Neural progenitor cell (in vitro differentiated cells): ENCODE measurements around the gene PIP5KL1. TPM values are rescaled to one million over a fixed set of nuclear protein-coding genes. Genes with fewer than 3 reads are reported as not detected.

ENCODE experiments used
- DNase-seq: peaks from one replicate; pipeline ENCODE4 v3.0.0-alpha.2; 2016; ENCODE audit warnings: low spot score
- H2AFZ ChIP-seq: fragments of 200-600 bp; sonication (generic); replicated peaks from 2 replicates; pipeline ENCODE4 v1.6.1; 2016; ENCODE audit warnings: antibody characterized with exemption
- H3F3A ChIP-seq: fragments of 200-600 bp; sonication (generic); 2 replicates; pipeline ENCODE4 v1.6.1; 2016; ENCODE audit warnings: antibody characterized with exemption, low read depth
- H3K27ac ChIP-seq: fragments of 200-600 bp; sonication (generic); 2 replicates; pipeline ENCODE4 v1.5.1; 2016; ENCODE audit warnings: mild to moderate bottlenecking
- H3K27me3 ChIP-seq: fragments of 200-600 bp; sonication (generic); 2 replicates; pipeline ENCODE4 v1.6.1; 2016; ENCODE audit warnings: mild to moderate bottlenecking, moderate library complexity
- H3K36me3 ChIP-seq: fragments of 200-600 bp; sonication (generic); 2 replicates; pipeline ENCODE4 v1.5.1; 2016
- H3K4me1 ChIP-seq: fragments of 200-600 bp; sonication (generic); 2 replicates; pipeline ENCODE4 v1.6.1; 2016; ENCODE audit warnings: mixed run types
- H3K4me2 ChIP-seq: fragments of 200-600 bp; sonication (generic); 2 replicates; pipeline ENCODE4 v1.6.1; 2016
- H3K4me3 ChIP-seq: fragments of 200-600 bp; sonication (generic); 2 replicates; pipeline ENCODE4 v1.5.1; 2016
- H3K79me2 ChIP-seq: fragments of 200-600 bp; sonication (generic); 2 replicates; pipeline ENCODE4 v1.6.1; 2016; ENCODE audit warnings: low read depth
- H3K9ac ChIP-seq: fragments of 200-600 bp; sonication (generic); 2 replicates; pipeline ENCODE4 v1.6.1; 2016
- H3K9me3 ChIP-seq: fragments of 200-600 bp; sonication (generic); 2 replicates; pipeline ENCODE4 v1.5.1; 2016; ENCODE audit warnings: low read depth
- H4K20me1 ChIP-seq: fragments of 200-600 bp; sonication (generic); 2 replicates; pipeline ENCODE4 v1.6.1; 2016; ENCODE audit warnings: low read depth
- H3K27ac Mint-ChIP-seq: 3 replicates; pipeline ENCODE4 v1.8.0; 2021; ENCODE audit warnings: mixed read lengths
- H3K27me3 Mint-ChIP-seq: 2 replicates; pipeline ENCODE4 v1.8.0; 2022; ENCODE audit warnings: low read depth, mild to moderate bottlenecking, inconsistent platforms, moderate library complexity, mixed read lengths; ENCODE audit not compliant: insufficient read depth
- H3K36me3 Mint-ChIP-seq: 3 replicates; pipeline ENCODE4 v1.8.0; 2021; ENCODE audit warnings: mixed read lengths
- H3K4me1 Mint-ChIP-seq: 3 replicates; pipeline ENCODE4 v1.8.0; 2021; ENCODE audit warnings: mixed read lengths
- H3K4me3 Mint-ChIP-seq: 3 replicates; pipeline ENCODE4 v1.8.0; 2021; ENCODE audit warnings: mild to moderate bottlenecking, moderate library complexity, mixed read lengths
- H3K9me3 Mint-ChIP-seq: 3 replicates; pipeline ENCODE4 v1.8.0; 2020; ENCODE audit warnings: mixed read lengths
- CTCF ChIP-seq: fragments of 200-600 bp; sonication (generic); IDR thresholded peaks from 2 replicates; pipeline ENCODE4 v1.5.1; 2017; ENCODE audit warnings: antibody characterized with exemption, mild to moderate bottlenecking
- EZH2 ChIP-seq: fragments of 200-600 bp; sonication (generic); IDR thresholded peaks from 2 replicates; pipeline ENCODE4 v1.6.1; 2017; ENCODE audit warnings: antibody characterized with exemption, mild to moderate bottlenecking, moderate library complexity
- EZH2phosphoT487 ChIP-seq: fragments of 200-600 bp; sonication (generic); IDR thresholded peaks from 2 replicates; pipeline ENCODE4 v1.6.1; 2017; ENCODE audit warnings: antibody characterized with exemption
- total RNA-seq: library from RNA; depleted of rRNA; stranded (reverse); fragments of >200 nt; gene quantifications from 2 replicates; pipeline ENCODE4 v1.2.3, GENCODE V29; 2015; ENCODE audit warnings: low replicate concordance

PIP5KL1 gene
- total RNA-seq, 1 donor from 2014 or later: 1.4 TPM

DNA sequence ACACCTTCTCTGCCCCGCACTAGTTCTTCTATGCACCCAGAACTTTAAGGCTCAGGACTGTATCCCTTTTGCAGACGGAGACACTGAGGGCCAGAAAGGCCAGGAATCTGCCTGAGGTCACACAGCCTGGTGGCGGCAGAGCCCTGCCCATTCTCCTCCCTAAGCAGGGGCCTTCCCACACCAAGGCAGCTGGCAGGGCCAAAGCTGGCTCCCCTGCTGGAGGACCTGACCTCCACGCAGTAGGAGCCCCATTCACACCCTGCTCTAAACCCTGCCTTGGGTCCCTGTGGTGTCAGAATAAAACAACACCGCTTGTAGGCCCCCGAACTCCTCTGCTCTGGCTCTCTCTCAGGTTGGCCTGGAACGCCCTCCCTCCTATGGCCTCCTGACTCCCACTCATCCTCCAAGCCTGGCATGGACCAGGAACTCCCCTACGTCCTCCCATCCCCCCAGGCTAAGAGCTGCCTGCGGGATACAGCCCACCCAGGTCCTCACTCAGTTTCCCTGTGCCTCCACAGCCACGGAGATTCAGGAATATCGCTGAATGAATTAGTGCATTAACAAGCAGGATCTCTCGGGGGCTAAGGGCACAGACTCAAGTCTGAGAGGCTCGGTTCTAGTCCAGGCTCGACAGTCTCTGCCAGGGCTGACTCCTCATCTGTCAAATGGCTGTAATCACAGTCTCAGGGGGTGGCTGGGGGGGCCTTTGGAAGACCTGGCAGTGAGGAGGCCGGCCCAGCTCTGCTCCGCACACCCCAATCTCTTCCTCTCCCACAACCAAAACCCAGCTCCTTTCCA lies 34.0 kb downstream of the PIP5KL1 start:
- no peaks in the 10 kb centered on the region for H3K27me3 ChIP-seq
- Mint-ChIP-seq H3K27me3 (peaks cover 6% of the 10 kb centered on the region), H3K36me3 (peaks cover 37% of the 10 kb centered on the region), H3K4me1 (peaks cover 37% of the 10 kb centered on the region), H3K27ac (peak overlapping the region; percentile 87), H3K9me3 (peaks cover 20% of the 10 kb centered on the region), H3K4me3 (peak overlapping the region; percentile 91)
- no peak for DNase-seq
- H3K9me3 ChIP-seq: no peaks in the 10 kb centered on the region
- no peak overlapping the region for H3K9ac ChIP-seq
- H3K4me3 ChIP-seq: peak overlapping the region; percentile 40
- H3K79me2 ChIP-seq: peaks cover 18% of the 10 kb centered on the region
- peak overlapping the region; percentile 72 for H3K27ac ChIP-seq
- H3K4me2 ChIP-seq: peak overlapping the region; percentile 90
- H3F3A ChIP-seq: peaks cover 25% of the 10 kb centered on the region
- H3K36me3 ChIP-seq: peaks cover 21% of the 10 kb centered on the region
- TF ChIP-seq EZH2phosphoT487: no peak
- no peak for TF ChIP-seq CTCF
- no peak for TF ChIP-seq EZH2
- peaks cover 32% of the 10 kb centered on the region for H4K20me1 ChIP-seq
- no peak overlapping the region for H2AFZ ChIP-seq
- peaks cover 23% of the 10 kb centered on the region for H3K4me1 ChIP-seq

GRCh38 chr9:127895811-127896210 lies 34.8 kb downstream of the PIP5KL1 start:
- Histone ChIP-seq H3K36me3 (peaks cover 21% of the 10 kb centered on the region), H2AFZ (no peak overlapping the region), H3K4me1 (peaks cover 23% of the 10 kb centered on the region), H3K27ac (no peak overlapping the region), H3K27me3 (no peaks in the 10 kb centered on the region), H4K20me1 (peaks cover 37% of the 10 kb centered on the region), H3K79me2 (peaks cover 18% of the 10 kb centered on the region), H3K9me3 (no peaks in the 10 kb centered on the region), H3K9ac (no peak overlapping the region), H3K4me2 (no peak overlapping the region), H3F3A (peaks cover 25% of the 10 kb centered on the region), H3K4me3 (no peak overlapping the region)
- no peak for DNase-seq
- Mint-ChIP-seq H3K36me3 (peaks cover 41% of the 10 kb centered on the region), H3K4me1 (peaks cover 33% of the 10 kb centered on the region), H3K27me3 (peaks cover 6% of the 10 kb centered on the region), H3K27ac (no peak overlapping the region), H3K9me3 (peaks cover 20% of the 10 kb centered on the region), H3K4me3 (peak overlapping the region; percentile 35)
- no peak for TF ChIP-seq EZH2phosphoT487

DNA sequence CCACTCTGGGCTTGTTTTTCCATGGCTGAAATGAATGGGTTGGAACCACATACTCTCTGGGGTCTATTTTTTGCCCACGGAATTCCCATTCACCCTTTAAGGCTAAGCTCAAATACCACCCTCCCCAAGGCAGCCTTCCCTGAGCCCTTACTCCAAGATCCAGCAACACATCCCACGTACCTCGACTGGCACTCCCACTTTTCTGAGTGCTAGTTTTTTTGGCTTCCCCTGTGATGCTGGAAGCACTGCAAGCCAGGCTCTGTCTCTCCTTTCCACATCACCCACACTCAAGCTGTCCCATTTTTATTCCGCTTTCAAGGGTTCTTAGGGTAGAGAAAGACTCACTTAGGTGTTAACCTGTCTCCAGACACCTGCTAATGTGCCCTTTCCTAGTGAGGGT lies 37.2 kb downstream of the PIP5KL1 start:
- peaks cover 21% of the 10 kb centered on the region for H3K36me3 ChIP-seq

More for the DNA sequence above, 37.2 kb downstream of the PIP5KL1 start:
- H3K4me1 Mint-ChIP-seq: peaks cover 26% of the 10 kb centered on the region
- H3K27ac ChIP-seq: no peak overlapping the region
- H3K9me3 ChIP-seq: no peaks in the 10 kb centered on the region
- no peak overlapping the region for H3K4me2 ChIP-seq
- peaks cover 3% of the 10 kb centered on the region for H3K27me3 Mint-ChIP-seq
- H3K9ac ChIP-seq: no peak overlapping the region
- no peak overlapping the region for H3K4me3 Mint-ChIP-seq
- no peak overlapping the region for H3K4me3 ChIP-seq
- peaks cover 19% of the 10 kb centered on the region for H3K4me1 ChIP-seq
- no peak for DNase-seq
- TF ChIP-seq CTCF: no peak
- TF ChIP-seq EZH2phosphoT487: no peak
- TF ChIP-seq EZH2: no peak
- peaks cover 46% of the 10 kb centered on the region for H3K36me3 Mint-ChIP-seq
- H3K79me2 ChIP-seq: peaks cover 10% of the 10 kb centered on the region
- H2AFZ ChIP-seq: no peak overlapping the region
- H3K9me3 Mint-ChIP-seq: peaks cover 20% of the 10 kb centered on the region
- H3F3A ChIP-seq: peaks cover 17% of the 10 kb centered on the region
- H4K20me1 ChIP-seq: peaks cover 36% of the 10 kb centered on the region
- no peak overlapping the region for H3K27ac Mint-ChIP-seq
- no peaks in the 10 kb centered on the region for H3K27me3 ChIP-seq
